ENCODE results near the gene PTPRH. TPM values are rescaled to one million over a fixed set of nuclear protein-coding genes. Genes with fewer than 3 reads are reported as not detected.

PTPRH gene
- total and polyA plus RNA-seq, 3 experiments from 2014 or later = not detected

- H3K27me3 Mint-ChIP-seq = peaks cover 13 to 33% of the 10 kb centered on the region in 2 donors
- no peak overlapping the region for H3K4me3 Mint-ChIP-seq
- no peaks in the 10 kb centered on the region for H3K9me3 Mint-ChIP-seq
- peaks cover 0 to 3% (median 2%) of the 10 kb centered on the region in 3 donors for H3K4me1 Mint-ChIP-seq
- H3K27ac Mint-ChIP-seq = no peak overlapping the region
- no peaks in the 10 kb centered on the region for H3K9me3 ChIP-seq (ENCODE audit: low read length)
- H3K27me3 ChIP-seq (ENCODE audit: insufficient read depth, low read length, poor library complexity, severe bottlenecking) = peaks cover 8% of the 10 kb centered on the region
- CTCF ChIA-PET = no interaction called here
- POLR2A ChIA-PET = no interaction called here
- H3K36me3 Mint-ChIP-seq = no peaks in the 10 kb centered on the region
- H3K4me3 ChIP-seq (ENCODE audit: low read length) = no peak overlapping the region
- no peaks in the 10 kb centered on the region for H3K4me1 ChIP-seq (ENCODE audit: insufficient read depth, low read length)
- H3K36me3 ChIP-seq (ENCODE audit: insufficient read depth, low read length) = no peaks in the 10 kb centered on the region
- no peak for DNase-seq
- H3K27ac ChIP-seq (ENCODE audit: low read depth, low read length) = no peak overlapping the region
Observed at GRCh38 chr19:55193481-55193880, 15.8 kb downstream of the PTPRH start.

- peaks cover 13 to 36% of the 10 kb centered on the region in 2 donors for H3K27me3 Mint-ChIP-seq
- Histone ChIP-seq H3K4me3 (ENCODE audit: low read length) (no peak overlapping the region), H3K4me1 (ENCODE audit: insufficient read depth, low read length) (no peaks in the 10 kb centered on the region), H3K27me3 (ENCODE audit: insufficient read depth, low read length, poor library complexity, severe bottlenecking) (no peaks in the 10 kb centered on the region), H3K36me3 (ENCODE audit: insufficient read depth, low read length) (no peaks in the 10 kb centered on the region), H3K9me3 (ENCODE audit: low read length) (no peaks in the 10 kb centered on the region), H3K27ac (ENCODE audit: low read depth, low read length) (no peak overlapping the region)
- H3K36me3 Mint-ChIP-seq = no peaks in the 10 kb centered on the region
- H3K4me3 Mint-ChIP-seq = peak overlapping the region in 1 of 7 donors; percentile 28
- ChIA-PET POLR2A (no interaction called here), CTCF (interaction anchor here (0.6 kb wide), 1 partner anchor 110 kb away, joined by 3 read pairs; no protein-coding TSS in a partner anchor)
- H3K4me1 Mint-ChIP-seq = peaks cover 0 to 3% (median 2%) of the 10 kb centered on the region in 3 donors
- no peaks in the 10 kb centered on the region for H3K9me3 Mint-ChIP-seq
- H3K27ac Mint-ChIP-seq = peak overlapping the region in 1 of 8 donors; percentile 58
- no peak for DNase-seq
Observed at GRCh38 chr19:55189403-55189835, 19.9 kb downstream of the PTPRH start.

DNA sequence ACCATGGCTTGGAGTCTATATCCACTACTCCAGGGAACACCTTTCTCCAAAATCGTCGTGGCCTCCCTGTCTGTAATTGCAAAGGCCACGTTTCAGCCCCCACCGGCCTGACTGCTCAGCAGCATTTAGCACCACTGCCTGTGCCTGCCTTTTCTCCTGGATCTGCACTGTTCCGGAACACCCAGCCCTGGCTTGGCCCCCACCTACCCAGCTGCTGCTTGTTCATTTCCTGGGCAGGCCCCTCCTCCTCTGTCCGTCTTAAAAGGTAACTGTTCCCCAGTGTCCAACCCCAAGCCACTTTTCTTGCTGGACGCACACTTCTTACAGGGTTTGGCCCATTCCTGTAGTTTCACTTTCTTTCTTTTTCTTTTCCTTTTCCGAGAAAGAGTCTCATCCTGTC is 20.7 kb downstream of the PTPRH start:
- Mint-ChIP-seq H3K9me3 (no peaks in the 10 kb centered on the region), H3K36me3 (no peaks in the 10 kb centered on the region), H3K4me1 (peaks cover 0 to 3% (median 2%) of the 10 kb centered on the region in 3 donors), H3K27ac (peak overlapping the region in 1 of 8 donors; percentile 38), H3K4me3 (no peak overlapping the region), H3K27me3 (peaks cover 11 to 38% of the 10 kb centered on the region in 2 donors)
- H3K4me3 ChIP-seq (ENCODE audit: low read length) = no peak overlapping the region
- ChIA-PET POLR2A (no interaction called here), CTCF (no interaction called here)
- DNase-seq = no peak
- no peak overlapping the region for H3K27ac ChIP-seq (ENCODE audit: low read depth, low read length)
- no peaks in the 10 kb centered on the region for H3K27me3 ChIP-seq (ENCODE audit: insufficient read depth, low read length, poor library complexity, severe bottlenecking)
- no peaks in the 10 kb centered on the region for H3K4me1 ChIP-seq (ENCODE audit: insufficient read depth, low read length)
- no peaks in the 10 kb centered on the region for H3K36me3 ChIP-seq (ENCODE audit: insufficient read depth, low read length)
- H3K9me3 ChIP-seq (ENCODE audit: low read length) = no peaks in the 10 kb centered on the region

DNA sequence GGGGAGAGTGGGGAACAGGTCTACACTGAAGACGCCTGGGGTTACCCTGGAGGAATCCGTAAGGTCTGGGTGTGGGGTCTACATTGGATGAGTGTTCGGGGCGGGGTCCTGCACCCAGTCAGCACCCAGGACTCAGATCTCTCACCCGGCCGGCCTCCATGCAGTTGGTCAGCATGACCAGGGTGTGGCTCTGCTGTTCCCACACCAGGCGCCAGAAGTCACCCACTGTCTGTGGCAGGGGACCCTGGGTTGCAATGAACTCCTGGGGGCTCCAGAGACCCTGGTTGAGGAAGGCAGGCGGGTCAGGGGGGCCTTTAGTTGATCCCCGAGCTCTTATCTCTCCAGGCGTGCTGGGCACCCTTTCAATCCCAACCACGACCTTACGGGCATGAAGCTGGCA is 23.2 kb downstream of the PTPRH start:
- Histone ChIP-seq H3K27me3 (ENCODE audit: insufficient read depth, low read length, poor library complexity, severe bottlenecking) (peaks cover 13% of the 10 kb centered on the region), H3K36me3 (ENCODE audit: insufficient read depth, low read length) (no peaks in the 10 kb centered on the region), H3K9me3 (ENCODE audit: low read length) (no peaks in the 10 kb centered on the region), H3K4me1 (ENCODE audit: insufficient read depth, low read length) (no peaks in the 10 kb centered on the region), H3K27ac (ENCODE audit: low read depth, low read length) (no peak overlapping the region), H3K4me3 (ENCODE audit: low read length) (no peak overlapping the region)
- DNase-seq = no peak
- no peaks in the 10 kb centered on the region for H3K9me3 Mint-ChIP-seq
- no peaks in the 10 kb centered on the region for H3K36me3 Mint-ChIP-seq
- peaks cover 18 to 40% of the 10 kb centered on the region in 2 donors for H3K27me3 Mint-ChIP-seq
- H3K4me1 Mint-ChIP-seq = peaks cover 0 to 4% (median 2%) of the 10 kb centered on the region in 3 donors
- ChIA-PET POLR2A (no interaction called here), CTCF (no interaction called here)
- H3K27ac Mint-ChIP-seq = no peak overlapping the region
- H3K4me3 Mint-ChIP-seq = no peak overlapping the region

GRCh38 chr19:55181740-55182139 is 27.6 kb downstream of the PTPRH start:
- Histone ChIP-seq H3K9me3 (ENCODE audit: low read length) (no peaks in the 10 kb centered on the region), H3K36me3 (ENCODE audit: insufficient read depth, low read length) (no peaks in the 10 kb centered on the region), H3K27me3 (ENCODE audit: insufficient read depth, low read length, poor library complexity, severe bottlenecking) (peaks cover 44% of the 10 kb centered on the region), H3K4me1 (ENCODE audit: insufficient read depth, low read length) (peaks cover 23% of the 10 kb centered on the region), H3K27ac (ENCODE audit: low read depth, low read length) (no peak overlapping the region), H3K4me3 (ENCODE audit: low read length) (no peak overlapping the region)
- ChIA-PET POLR2A (no interaction called here), CTCF (interaction anchor here (1.1 kb wide), 1 partner anchor 72 kb away, joined by 3 read pairs; no protein-coding TSS in a partner anchor)
- no peaks in the 10 kb centered on the region for H3K36me3 Mint-ChIP-seq
- H3K4me3 Mint-ChIP-seq = peak overlapping the region in 1 of 7 donors; percentile 50
- peaks cover 17 to 29% (median 18%) of the 10 kb centered on the region in 3 donors for H3K4me1 Mint-ChIP-seq
- peak overlapping the region in 1 of 8 donors; percentile 14 for H3K27ac Mint-ChIP-seq
- no peaks in the 10 kb centered on the region for H3K9me3 Mint-ChIP-seq
- H3K27me3 Mint-ChIP-seq = peaks cover 51 to 66% of the 10 kb centered on the region in 2 donors
- DNase-seq = no peak

- ChIA-PET CTCF (no interaction called here), POLR2A (interaction anchor here (0.6 to 1.0 kb wide), 2 partner anchors 40 to 1521 kb away, joined by 3 read pairs; no protein-coding TSS in a partner anchor)
- no peaks in the 10 kb centered on the region for H3K36me3 ChIP-seq (ENCODE audit: insufficient read depth, low read length)
- Mint-ChIP-seq H3K4me1 (peaks cover 17 to 29% (median 18%) of the 10 kb centered on the region in 3 donors), H3K4me3 (peak within 1 kb of the TSS; percentile 75 to 92 (median 78)), H3K27me3 (peaks cover 60 to 68% of the 10 kb centered on the region in 2 donors), H3K9me3 (peaks cover 0 to 2% (median 0%) of the 10 kb centered on the region in 5 donors), H3K36me3 (no peaks in the 10 kb centered on the region), H3K27ac (peak within 1 kb of the TSS; percentile 26 to 97 (median 96))
- peaks cover 61% of the 10 kb centered on the region for H3K27me3 ChIP-seq (ENCODE audit: insufficient read depth, low read length, poor library complexity, severe bottlenecking)
- no peaks in the 10 kb centered on the region for H3K9me3 ChIP-seq (ENCODE audit: low read length)
- H3K4me1 ChIP-seq (ENCODE audit: insufficient read depth, low read length) = peaks cover 23% of the 10 kb centered on the region
- H3K4me3 ChIP-seq (ENCODE audit: low read length) = peak within 1 kb of the TSS; percentile 57
- DNase-seq = peak; percentile 37 to 76 (median 52)
- H3K27ac ChIP-seq (ENCODE audit: low read depth, low read length) = peak within 1 kb of the TSS; percentile 62
Observed at GRCh38 chr19:55179606-55180484, 29.5 kb downstream of the PTPRH start, which contains the start of gene SYT5. Gene SYT5, minus strand, starts transcription at chr19:55180289. Its CDS starts 1,248 bp downstream, at chr19:55179041.

- H3K4me3 Mint-ChIP-seq = peak overlapping the region; percentile 75 to 92 (median 78)
- peaks cover 21 to 36% (median 24%) of the 10 kb centered on the region in 3 donors for H3K4me1 Mint-ChIP-seq
- H3K27me3 Mint-ChIP-seq = peaks cover 68 to 72% of the 10 kb centered on the region in 2 donors
- Histone ChIP-seq H3K4me1 (ENCODE audit: insufficient read depth, low read length) (peaks cover 28% of the 10 kb centered on the region), H3K9me3 (ENCODE audit: low read length) (no peaks in the 10 kb centered on the region), H3K27me3 (ENCODE audit: insufficient read depth, low read length, poor library complexity, severe bottlenecking) (peaks cover 70% of the 10 kb centered on the region), H3K36me3 (ENCODE audit: insufficient read depth, low read length) (no peaks in the 10 kb centered on the region), H3K27ac (ENCODE audit: low read depth, low read length) (peak overlapping the region; percentile 62), H3K4me3 (ENCODE audit: low read length) (peak overlapping the region; percentile 57)
- CTCF ChIA-PET = no interaction called here
- peak; percentile 95 to 99 (median 97) for DNase-seq
- H3K36me3 Mint-ChIP-seq = no peaks in the 10 kb centered on the region
- peaks cover 0 to 7% (median 0%) of the 10 kb centered on the region in 5 donors for H3K9me3 Mint-ChIP-seq
- POLR2A ChIA-PET = interaction anchor here (0.6 kb wide), 2 partner anchors 123 to 1520 kb away, joined by 3 to 4 read pairs; no protein-coding TSS in a partner anchor
- H3K27ac Mint-ChIP-seq = peak overlapping the region; percentile 26 to 97 (median 94)
Observed at GRCh38 chr19:55178781-55179599, 30.3 kb downstream of the PTPRH start.
